Measurements from ENCODE around the gene HBP1.
A peak's percentile ranks its signal among the peaks of the same experiment; 100 is the strongest.
"Not testable (repeated sequence)": the region's sequence is repeated elsewhere in the genome, so short reads cannot be mapped to it uniquely, and the experiment has no call there.

The HBP1 gene

DNA sequence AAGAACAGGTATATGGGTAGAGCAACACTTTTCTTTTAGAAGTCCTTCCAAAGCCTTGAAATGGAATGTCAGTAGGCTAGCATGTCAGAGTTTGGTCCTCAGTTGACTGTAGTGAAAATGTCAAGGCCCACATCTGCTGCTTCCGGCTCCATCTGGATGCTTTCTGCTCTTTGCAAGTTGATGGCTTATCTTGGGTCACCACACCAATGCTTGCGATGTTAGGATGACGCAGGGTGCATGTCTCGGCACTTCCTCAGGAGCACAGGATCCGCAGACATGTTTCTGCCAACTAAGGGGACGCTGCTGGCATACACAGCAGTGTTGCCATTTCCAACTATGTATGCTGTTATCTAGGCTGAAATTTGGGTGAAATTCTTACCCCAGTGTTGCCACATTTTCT is 14.0 kb upstream of the HBP1 start:
- no peak for DNase-seq (ENCODE audit: low read depth in 2 of 2)

DNA sequence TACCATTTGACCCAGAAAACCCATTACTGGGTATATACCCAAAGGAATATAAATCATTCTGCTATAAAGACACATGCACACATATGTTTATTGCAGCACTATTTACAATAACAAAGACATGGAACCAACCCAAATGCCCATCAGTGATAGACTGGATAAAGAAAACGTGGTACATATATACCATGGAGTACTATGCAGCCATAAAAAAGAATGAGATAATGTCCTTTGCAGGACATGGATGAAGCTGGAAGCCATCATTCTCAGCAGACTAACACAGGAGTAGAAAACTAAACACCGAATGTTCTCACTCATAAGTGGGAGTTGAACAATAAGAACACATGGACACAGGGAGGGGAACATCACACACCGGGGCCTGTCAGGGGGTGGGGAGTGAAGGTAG is 13.1 kb upstream of the HBP1 start:
- not testable (repeated sequence) for DNase-seq (ENCODE audit: low read depth in 2 of 2)

DNA sequence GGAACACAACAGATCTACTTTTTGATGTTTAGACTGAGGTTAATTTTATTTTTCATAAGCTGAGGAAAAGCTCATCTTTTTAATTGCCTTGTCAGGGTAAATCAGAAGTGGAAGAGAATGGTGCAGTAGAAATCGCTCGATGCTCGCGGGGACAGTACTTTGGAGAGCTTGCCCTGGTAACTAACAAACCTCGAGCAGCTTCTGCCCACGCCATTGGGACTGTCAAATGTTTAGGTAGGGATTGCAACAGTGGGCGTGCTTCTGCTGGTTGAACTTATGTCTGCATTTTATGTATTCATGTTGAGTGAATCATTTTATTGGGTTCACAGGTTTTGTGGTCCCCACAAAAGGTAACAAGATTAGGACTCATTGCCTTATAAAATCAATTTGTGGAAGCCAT is 11.7 kb upstream of the HBP1 start:
- DNase-seq (ENCODE audit: low read depth in 2 of 2), result no peak

DNA sequence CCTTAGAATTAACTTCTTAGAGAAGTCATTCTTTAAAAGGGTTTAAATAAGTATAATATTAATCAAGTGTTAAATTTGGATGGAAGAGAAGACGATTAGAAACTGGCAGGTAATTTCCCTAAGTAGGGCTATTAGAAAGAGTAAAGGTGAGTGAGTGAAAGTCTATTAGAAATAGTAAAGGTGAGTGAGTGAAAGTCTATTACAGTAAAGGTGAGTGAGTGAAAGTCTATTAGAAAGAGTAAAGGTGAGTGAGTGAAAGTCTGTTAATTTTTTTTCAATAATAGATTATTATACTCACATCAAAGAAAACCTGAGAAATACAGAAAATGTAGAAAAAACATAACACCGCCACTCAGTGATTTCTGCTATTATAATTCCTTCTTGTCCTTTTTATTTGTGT is 10.8 kb upstream of the HBP1 start:
- DNase-seq (ENCODE audit: low read depth in 2 of 2), result no peak

DNA sequence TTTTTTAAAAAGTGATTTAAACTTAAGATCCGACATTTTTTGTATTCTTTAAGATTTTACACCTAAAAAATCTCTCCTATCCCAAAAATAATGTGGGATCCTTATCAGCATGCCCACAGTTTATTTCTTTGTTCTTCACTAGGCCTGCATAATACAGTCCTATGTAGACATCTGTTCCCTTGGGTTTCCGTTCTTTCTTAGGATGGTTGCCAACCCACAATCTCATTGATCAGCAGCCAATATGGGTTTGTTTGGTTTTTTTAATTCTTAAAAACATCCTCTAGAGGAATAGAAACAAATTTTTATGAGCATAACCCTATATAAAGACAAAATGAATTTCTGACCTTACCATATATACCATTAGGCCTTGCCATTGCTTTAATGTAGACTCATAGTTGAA is 8.4 kb upstream of the HBP1 start:
- DNase-seq (ENCODE audit: low read depth in 2 of 2), result no peak

DNA sequence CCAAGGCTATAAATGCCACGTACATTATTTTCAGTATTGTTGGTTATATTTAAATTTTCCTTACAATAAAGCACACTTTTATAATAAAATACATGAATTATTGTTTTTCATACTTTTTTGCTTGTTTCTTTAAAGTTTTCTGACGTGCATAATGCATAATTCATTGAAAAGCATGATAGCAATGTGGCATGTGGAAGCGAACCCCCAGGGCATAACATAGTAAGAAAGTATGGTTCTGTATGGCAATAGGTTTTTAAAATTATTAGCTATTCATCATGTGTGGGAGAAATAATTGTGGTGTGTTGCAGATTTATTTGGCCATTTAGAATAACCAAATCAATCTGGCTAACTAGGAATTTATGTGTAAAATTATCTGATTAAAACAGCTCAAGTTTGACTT is 7.4 kb upstream of the HBP1 start:
- no peak for DNase-seq (ENCODE audit: low read depth in 2 of 2)

DNA sequence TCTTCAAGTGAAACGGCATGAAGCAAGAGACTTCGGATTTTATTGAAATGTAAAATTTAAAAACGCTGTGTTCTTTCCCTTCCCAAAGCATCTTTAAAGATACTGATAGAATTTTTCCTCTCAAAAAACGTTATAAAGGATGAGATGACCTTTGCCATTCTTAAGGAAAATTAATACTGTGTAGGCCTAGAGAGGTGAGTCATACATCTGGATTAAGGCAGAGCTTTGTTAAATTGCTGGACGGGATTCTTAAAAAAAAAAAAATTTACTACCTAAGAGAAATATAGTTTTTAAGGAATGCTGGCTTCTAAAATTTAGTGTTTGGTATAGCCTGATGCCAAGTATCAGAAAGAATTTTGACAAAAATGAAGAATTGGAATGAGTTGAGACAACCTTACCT is 6.3 kb upstream of the HBP1 start:
- no peak for DNase-seq (ENCODE audit: low read depth in 2 of 2)

DNA sequence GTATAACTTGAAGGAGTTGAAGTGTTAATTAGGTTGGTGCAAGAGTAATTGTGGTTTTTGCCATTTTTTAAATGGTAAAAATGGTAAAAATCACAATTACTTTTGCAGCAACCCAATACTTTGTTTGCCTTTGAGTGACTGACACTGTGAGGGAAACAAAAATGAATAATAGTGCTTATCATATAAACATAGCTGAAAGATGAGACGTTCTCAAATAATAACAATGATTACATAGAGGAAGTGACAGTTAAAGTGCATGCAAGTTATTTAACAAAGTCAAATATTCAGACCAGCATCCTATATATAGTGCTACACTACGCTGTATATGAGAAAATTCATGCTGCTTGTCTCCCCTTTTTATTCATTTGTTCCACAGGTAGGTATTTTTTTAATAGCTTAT is 4.7 kb upstream of the HBP1 start:
- no peak for DNase-seq (ENCODE audit: low read depth in 2 of 2)

DNA sequence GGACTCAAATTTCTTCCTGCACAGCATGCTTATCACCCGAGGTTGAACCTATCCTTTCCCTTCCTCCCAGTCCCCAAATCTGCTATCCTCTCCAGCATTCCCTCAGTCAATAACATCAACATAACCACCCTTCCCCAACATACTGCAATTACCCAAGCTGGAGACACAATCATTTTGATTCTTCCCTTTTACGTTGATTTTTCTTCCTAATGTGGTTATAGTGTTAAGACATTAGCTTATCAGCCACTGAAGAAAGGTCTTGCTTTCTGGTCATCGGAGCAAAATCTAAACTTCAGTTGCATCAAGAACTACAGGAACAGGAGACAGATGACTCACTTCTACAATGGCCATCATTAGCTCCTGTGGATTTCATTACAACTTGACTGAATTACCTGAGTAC is 3.5 kb upstream of the HBP1 start:
- DNase-seq (ENCODE audit: low read depth in 2 of 2), result no peak

DNA sequence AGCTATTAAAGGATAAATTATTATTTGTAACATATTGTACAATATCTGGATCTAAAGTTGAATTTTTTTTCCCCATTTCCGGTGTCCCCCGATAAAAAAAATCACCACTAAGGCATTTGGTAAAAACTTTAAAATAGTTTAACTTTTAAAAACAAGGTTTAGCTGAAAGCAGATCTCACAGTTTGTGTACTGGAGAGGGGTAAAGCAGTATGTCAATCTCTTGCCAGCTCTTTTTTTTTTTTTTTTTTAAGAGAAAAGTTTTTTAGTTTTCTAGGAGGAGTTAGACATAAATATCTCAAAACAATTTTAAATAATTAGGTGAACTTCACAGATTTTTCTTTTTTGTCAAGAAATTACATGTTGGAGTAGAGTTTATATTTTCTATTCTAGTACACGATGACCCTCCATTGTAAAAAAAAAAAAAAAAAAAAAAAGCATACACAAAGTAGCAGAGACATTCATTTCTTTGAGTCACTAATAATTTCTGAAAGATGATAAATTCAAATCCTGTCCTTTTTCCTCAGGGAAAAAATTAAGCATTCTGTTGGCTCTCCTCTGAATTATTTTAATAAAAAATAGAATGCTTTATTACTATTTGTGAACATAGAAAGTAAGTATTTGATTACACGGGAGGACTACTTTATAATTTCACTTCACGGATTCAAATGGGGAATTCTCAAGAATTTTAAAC is 1.9 kb upstream of the HBP1 start:
- no peak for DNase-seq (ENCODE audit: low read depth in 2 of 2)

DNA sequence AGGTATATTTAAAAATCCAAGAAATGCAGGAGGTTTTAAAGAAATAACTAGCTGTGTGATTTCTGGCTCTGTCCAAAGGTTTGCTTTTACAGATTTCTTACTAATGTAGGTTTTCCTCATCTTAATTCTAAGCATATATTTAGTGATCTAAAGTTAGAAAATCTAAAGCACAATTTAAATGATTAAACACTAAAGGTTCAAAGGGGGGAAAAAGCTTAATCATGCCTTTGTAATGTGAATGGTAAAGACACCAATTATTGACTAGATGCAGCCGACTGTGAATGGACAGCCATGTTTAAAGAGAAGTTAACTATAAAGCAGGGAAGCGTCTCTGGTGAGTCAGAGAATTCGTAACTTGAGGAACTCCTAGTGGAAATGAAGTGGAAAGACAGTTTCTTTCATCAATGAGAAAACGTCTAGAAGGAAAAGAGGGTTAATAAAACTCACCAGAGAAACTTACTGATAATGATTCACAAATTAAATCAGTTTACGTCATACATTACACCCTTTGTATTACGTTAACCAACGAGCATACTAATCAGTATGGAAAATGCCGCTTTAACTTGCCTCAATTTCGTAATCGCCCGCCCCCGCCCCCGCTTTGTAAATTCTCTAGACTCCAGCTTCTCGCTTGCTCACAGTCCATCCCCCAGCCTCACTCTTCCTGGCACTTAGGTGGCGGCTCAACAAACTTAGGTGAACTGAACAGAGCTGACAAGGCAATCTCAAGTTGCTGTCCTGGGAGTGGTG is 1.1 kb upstream of the HBP1 start:
- DNase-seq (ENCODE audit: low read depth in 2 of 2), result peak; percentile 43 to 52

DNA sequence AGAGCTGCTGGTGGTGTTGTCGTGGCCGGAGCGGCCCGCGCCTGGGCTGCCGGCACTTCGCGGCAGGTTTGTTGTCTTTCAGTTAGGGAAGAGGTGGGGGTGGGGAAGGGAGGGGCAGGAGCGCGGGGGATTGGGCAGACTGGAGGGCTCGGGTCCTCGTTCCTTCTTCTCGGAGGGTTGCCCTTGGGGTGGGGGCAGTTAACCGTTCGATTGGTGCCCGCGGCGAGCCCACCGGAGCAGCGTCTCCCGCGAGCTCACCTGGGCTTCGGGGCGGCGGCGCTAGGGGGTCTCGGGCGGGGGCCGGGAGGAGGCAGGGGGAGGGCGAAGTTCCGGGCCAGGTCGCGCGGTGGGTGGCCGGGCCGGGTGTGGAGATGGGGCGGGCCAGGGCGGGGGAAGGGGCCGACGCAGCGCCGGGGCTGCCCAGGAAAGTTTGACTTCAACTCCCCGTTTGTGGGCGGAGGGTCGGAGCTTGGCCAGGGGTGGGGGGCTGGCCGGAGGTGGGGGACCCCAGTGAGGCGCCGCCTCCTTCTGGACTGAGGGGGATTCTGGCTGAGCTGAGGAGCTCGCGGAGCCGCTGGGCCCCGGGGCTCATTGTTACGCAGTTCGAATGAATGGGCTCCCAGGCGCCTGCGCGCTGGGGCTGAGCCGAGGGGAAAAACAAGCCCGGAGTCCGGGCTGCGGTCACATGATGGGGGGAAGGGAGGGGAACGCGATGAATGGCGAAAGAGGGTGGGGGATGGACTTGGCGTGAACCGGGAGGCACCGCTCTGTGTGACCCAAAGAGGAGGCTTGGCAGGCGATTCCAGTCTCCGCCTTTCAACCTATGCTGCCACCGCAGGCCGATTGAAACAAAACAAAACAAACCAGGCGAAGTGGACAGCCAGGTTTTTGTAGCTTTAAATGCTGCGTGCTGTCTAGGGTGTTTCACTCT is 582 bp downstream of the HBP1 start:
- DNase-seq (ENCODE audit: low read depth in 2 of 2), result peak; percentile 83 to 89

DNA sequence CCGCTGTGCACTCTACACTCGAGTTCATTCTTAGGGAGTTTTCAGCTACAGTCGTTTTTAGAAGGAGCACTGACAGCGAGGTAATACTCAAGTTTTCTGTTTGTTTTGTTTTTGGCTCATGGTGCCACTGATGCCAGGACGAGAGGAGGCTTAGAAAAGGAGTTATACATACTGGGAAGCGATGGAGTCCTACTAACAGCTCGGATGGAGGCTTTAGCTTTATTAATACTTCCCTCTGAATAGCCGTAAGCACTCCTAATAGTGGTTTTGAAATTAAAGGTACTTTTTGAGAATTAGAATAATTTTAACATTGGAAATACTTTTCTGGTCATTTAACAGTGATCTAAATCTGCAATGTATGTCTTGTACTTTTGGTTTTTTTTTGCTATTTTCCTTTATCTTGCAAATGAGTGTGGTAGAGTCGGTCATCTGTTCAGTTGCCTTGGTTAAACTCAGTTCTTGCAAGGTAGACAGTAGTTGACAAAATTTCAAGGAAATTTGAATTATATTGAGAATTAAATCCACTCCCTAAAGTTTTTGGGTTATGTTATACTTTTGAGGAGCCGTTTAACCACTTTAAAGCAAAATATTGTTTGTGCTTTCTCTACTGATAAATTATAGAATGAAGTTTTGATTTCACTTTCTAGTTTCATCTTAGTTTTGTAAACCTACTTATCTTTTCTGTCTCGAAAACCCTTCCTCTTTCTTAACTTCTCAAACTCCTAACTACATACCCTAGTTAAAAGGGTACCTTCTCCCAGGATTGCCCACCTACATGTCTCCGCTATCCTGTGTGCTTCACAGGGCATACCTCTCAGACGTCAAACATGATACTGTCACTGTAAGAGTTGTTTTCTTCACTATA is 1.5 kb downstream of the HBP1 start:
- DNase-seq (ENCODE audit: low read depth in 2 of 2), result no peak

DNA sequence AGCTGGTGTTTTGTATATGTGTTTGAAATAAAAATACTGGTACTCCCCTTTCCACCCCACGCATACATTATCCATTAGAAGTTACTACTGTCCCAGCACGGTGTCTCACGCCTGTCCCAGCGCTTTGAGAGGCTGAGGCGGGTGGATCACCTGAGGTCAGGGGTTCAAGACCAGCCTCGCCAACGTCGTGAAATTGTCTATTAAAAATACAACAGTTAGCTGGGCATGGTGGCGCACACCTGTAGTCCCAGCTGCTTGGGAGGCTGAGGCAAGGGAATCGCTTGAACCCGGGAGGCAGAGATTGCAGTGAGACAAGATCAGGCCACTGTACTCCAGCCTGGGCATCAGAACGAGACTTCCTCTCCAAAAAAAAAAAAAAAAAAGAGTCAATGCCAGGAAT is 2.7 kb downstream of the HBP1 start:
- DNase-seq (ENCODE audit: low read depth in 2 of 2), result no peak

DNA sequence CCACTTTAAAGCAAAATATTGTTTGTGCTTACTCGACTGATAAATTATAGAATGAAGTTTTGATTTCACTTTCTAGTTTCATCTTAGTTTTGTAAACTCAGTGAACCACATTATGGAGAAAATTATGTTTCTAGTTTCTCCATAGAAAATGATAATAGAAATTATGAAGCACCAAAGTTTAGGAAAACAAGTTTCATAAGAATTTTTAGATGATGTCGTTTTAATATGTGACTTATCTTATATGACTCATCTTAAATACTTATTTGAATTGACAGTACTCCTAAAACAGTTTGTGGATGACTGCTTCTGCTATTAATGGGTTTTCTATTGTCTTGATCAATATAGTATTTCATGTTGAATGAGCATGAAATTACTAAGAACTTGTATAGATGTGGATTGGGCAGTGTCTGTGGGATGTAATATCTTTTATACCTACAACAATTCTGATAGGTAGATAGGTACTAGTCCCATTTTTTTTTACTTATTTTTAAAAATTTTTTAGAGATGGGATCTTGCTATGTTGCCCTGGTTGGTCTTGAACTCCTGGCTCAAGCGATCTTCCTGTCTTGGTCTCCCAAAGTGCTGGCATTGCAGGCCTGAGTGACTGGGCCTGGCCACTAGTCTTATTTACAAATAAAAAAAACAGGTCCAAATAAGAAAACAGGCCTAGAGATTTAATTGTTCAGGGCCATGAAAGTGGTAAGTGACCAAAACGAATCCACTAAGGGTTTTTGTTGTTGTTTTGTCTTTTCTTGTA is 3.7 kb downstream of the HBP1 start:
- no peak for DNase-seq (ENCODE audit: low read depth in 2 of 2)

DNA sequence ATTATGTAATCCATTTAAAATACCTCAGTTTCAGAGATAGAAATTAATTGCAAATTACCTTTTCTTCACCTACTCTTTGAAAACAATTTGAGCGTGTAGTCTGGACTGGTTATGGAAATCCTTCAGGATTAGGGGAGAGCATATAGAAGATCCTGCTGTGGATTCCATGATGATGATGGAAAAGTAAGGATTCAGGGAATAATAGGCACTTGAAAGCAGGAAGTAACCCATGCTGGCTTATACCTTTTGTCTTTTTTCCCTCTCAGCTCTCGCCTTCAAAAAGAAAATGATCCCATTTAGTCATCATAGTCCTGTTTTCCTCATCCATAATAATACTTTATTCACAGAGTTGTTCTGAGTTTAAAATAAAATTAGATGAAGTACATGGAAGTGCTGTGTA is 4.4 kb downstream of the HBP1 start:
- DNase-seq (ENCODE audit: low read depth in 2 of 2), result no peak

DNA sequence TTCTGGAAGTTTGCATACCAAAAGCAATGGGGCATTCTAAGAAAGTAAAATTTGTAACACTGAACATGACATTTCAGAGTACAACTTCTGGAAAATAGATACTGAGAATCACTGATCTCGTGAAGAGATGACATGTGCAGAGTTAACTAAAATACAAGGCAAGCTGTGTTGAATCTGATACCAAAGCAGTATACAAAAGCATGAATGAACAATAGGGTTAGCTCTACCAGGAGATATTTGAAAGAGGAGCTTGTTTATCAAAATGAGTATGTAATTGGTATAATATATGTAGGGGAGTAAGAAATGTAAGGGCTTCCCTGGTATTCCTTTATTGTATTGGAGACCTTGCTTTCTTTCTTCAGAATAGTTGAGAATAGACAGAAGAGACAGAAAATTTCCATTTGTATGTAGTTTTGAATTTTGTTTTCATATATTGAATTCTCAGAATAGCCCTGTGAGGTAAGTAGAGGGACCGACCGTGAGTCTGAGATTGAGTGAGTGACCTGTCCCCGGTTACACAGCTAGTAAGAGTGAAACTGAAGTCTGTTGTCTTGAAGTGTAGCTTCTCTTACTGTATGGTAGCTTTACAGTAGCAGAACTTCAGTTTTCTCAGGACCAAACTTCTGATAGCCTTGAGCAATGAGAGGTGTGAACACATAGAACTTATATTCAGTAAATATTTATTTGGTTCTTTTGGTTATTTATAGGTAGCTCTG is 5.0 kb downstream of the HBP1 start:
- no peak for DNase-seq (ENCODE audit: low read depth in 2 of 2)

DNA sequence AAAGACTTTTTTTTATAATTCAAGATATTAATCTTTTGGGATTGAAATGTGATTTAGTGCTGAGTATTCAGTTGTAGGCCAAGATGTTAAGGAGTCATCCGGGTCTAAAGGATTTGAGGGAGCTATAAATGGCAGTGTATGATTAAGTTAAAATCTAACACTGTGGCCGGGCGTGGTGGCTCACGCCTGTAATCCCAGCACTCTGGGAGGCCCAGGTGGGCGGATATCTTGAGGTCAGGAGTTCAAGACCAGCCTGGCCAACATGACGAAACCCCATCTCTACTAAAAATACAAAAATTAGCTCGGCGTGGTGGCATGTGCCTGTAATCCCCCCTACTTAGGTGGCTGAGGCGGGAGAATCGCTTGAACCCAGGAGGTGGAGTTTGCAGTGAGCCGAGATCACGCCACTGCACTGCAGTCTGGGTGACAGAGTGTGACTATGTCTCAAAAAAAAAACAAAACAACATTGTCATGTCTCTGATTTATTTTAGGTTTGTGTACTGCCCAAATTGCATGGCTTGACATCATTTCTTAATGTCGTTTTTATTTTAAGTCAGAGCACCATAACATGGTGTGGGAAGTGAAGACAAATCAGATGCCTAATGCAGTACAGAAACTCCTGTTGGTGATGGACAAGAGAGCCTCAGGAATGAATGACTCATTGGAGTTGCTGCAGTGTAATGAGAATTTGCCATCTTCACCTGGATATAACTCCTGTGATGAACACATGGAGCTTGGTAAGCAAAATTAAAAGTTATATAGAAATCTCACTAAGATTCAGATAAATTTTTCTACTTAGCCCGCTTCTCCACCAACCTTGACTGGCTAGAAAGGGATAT is 10.7 kb downstream of the HBP1 start:
- DNase-seq (ENCODE audit: low read depth in 2 of 2), result no peak

DNA sequence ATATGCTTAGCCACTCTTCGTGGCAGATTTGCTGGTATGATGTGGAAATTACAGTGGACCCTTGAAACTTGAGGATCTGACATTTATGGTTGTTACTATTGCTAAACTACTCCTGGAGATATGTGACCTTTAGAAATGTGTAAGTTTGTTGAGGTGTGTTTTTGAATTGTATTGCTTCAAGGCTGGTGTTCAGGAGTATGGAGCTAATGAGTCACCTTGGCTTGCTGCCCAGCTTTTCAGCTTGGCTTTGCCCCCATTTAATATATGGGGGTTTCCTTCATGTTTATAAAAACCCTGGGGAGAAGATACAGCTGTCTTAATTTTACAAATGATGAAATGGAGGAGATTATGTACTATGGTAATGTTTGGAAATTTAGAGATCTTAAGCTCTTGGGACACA is 11.6 kb downstream of the HBP1 start:
- peak; percentile 39 to 52 for DNase-seq (ENCODE audit: low read depth in 2 of 2)

All from stimulated activated CD4-positive, alpha-beta T cell treated with anti-CD3 and anti-CD28 coated beads, Interleukin-15, amount 100 ng/mL, for 48 hours (primary cell).